ENCODE measurements around the gene TMPRSS11F.

Gene TMPRSS11F

DNA sequence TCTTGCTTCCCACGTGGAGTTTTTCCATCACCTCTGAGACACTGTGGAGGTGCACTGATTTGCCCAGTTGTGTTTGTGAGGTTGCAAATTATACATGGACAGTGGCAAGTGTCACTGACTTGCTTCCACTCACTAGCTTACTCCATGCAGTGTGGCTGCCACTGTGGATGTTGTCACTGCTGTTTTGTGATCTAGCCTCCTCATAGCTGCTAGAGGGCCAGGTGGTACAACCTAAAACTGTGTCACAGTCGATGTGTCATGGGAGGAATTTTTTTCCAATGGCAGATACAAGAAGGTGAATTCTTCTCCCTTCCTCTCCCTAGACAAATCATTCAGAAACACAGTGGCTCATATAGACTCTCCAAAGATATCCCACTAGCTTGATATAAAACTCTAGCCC lies 37.5 kb upstream of the TMPRSS11F start:
- no peaks in the 10 kb centered on the region for H3K79me2 ChIP-seq (ENCODE audit: control insufficient read depth, low read length)
- H3K9me2 ChIP-seq (replicated peaks; ENCODE audit: control insufficient read depth, low read length), result no peaks in the 10 kb centered on the region
- TF ChIP-seq, protein P1, sequence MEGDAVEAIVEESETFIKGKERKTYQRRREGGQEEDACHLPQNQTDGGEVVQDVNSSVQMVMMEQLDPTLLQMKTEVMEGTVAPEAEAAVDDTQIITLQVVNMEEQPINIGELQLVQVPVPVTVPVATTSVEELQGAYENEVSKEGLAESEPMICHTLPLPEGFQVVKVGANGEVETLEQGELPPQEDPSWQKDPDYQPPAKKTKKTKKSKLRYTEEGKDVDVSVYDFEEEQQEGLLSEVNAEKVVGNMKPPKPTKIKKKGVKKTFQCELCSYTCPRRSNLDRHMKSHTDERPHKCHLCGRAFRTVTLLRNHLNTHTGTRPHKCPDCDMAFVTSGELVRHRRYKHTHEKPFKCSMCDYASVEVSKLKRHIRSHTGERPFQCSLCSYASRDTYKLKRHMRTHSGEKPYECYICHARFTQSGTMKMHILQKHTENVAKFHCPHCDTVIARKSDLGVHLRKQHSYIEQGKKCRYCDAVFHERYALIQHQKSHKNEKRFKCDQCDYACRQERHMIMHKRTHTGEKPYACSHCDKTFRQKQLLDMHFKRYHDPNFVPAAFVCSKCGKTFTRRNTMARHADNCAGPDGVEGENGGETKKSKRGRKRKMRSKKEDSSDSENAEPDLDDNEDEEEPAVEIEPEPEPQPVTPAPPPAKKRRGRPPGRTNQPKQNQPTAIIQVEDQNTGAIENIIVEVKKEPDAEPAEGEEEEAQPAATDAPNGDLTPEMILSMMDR (IDR thresholded peaks at IDR 0.05; ENCODE audit: low read depth, low read length, poor library complexity, severe bottlenecking), result no peak
- no peak for TF ChIP-seq EZH2phosphoT487 (IDR thresholded peaks at IDR 0.05; ENCODE audit: borderline replicate concordance, low read length)
- no peaks in the 10 kb centered on the region for H3K36me3 ChIP-seq (ENCODE audit: control insufficient read depth, low read length)
- no peaks in the 10 kb centered on the region for H4K20me1 ChIP-seq (ENCODE audit: control insufficient read depth, insufficient read depth, low read depth, low read length)
- no peak overlapping the region for H3K4me3 ChIP-seq (ENCODE audit: low read length)
- H3K27ac ChIP-seq (ENCODE audit: low read depth, low read length), result no peak overlapping the region
- no peaks in the 10 kb centered on the region for H3K4me1 ChIP-seq (ENCODE audit: control insufficient read depth, low read length)
- no peaks in the 10 kb centered on the region for H3K27me3 ChIP-seq (ENCODE audit: control insufficient read depth, low read length)
- H3F3A ChIP-seq (ENCODE audit: control insufficient read depth, insufficient read depth), result no peaks in the 10 kb centered on the region
- no peaks in the 10 kb centered on the region for H3K9me3 ChIP-seq (ENCODE audit: control insufficient read depth, insufficient read depth, low read length)
- no peak overlapping the region for H3K4me2 ChIP-seq (ENCODE audit: low read length)

DNA sequence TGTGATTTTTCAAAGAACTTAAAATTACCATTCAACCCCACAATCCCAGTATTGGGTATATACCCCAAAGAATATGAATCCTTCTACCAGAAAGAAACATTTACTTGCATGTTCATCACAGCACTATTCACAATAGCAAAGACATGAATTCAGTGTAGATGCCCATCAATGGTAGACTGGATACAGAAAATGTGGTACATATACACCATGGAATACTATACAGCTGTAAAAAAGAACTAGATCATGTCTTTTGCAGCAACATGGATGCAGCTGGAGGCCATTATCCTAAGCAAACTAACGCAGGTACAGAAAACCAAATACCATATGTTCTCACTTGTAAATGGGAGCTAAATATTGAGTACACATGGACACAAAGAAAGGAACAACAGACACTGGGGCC lies 34.1 kb upstream of the TMPRSS11F start:
- Histone ChIP-seq H3K27me3 (ENCODE audit: control insufficient read depth, low read length) (no peaks in the 10 kb centered on the region), H3K4me2 (ENCODE audit: low read length) (no peak overlapping the region), H3K4me1 (ENCODE audit: control insufficient read depth, low read length) (no peaks in the 10 kb centered on the region), H3K4me3 (ENCODE audit: low read length) (no peak overlapping the region), H3K36me3 (ENCODE audit: control insufficient read depth, low read length) (no peaks in the 10 kb centered on the region), H3K9me3 (ENCODE audit: control insufficient read depth, insufficient read depth, low read length) (no peaks in the 10 kb centered on the region), H3K79me2 (ENCODE audit: control insufficient read depth, low read length) (no peaks in the 10 kb centered on the region), H4K20me1 (ENCODE audit: control insufficient read depth, insufficient read depth, low read depth, low read length) (no peaks in the 10 kb centered on the region), H3K9me2 (replicated peaks; ENCODE audit: control insufficient read depth, low read length) (no peaks in the 10 kb centered on the region), H3K27ac (ENCODE audit: low read depth, low read length) (no peak overlapping the region), H3F3A (ENCODE audit: control insufficient read depth, insufficient read depth) (no peaks in the 10 kb centered on the region)
- TF ChIP-seq, protein P1 (IDR thresholded peaks at IDR 0.05; ENCODE audit: low read depth, low read length, poor library complexity, severe bottlenecking), result no peak
- no peak for TF ChIP-seq EZH2phosphoT487 (IDR thresholded peaks at IDR 0.05; ENCODE audit: borderline replicate concordance, low read length)

DNA sequence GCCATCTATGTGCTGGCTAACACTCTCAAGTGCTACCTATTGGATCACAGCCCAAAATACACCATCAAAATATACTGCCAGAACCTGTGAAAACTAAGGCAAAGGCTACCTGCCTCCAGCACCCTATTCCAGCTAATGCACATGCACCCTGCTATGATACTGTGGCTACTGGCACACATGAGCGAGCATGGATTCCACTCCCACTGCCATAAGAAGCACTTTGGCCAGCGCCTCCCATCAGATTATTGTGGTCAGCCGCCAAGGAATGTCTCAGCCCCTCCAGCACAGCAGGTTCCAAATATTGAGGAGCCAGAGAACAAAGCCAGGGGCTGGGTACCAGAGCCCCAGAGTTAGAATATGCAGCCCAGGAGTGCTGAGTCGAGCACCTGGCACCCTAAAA lies 32.5 kb upstream of the TMPRSS11F start:
- no peaks in the 10 kb centered on the region for H3F3A ChIP-seq (ENCODE audit: control insufficient read depth, insufficient read depth)
- no peak overlapping the region for H3K27ac ChIP-seq (ENCODE audit: low read depth, low read length)
- no peak overlapping the region for H3K4me3 ChIP-seq (ENCODE audit: low read length)
- H3K9me3 ChIP-seq (ENCODE audit: control insufficient read depth, insufficient read depth, low read length), result no peaks in the 10 kb centered on the region
- H3K79me2 ChIP-seq (ENCODE audit: control insufficient read depth, low read length), result no peaks in the 10 kb centered on the region
- no peaks in the 10 kb centered on the region for H3K4me1 ChIP-seq (ENCODE audit: control insufficient read depth, low read length)
- no peaks in the 10 kb centered on the region for H4K20me1 ChIP-seq (ENCODE audit: control insufficient read depth, insufficient read depth, low read depth, low read length)
- no peaks in the 10 kb centered on the region for H3K27me3 ChIP-seq (ENCODE audit: control insufficient read depth, low read length)
- H3K36me3 ChIP-seq (ENCODE audit: control insufficient read depth, low read length), result no peaks in the 10 kb centered on the region
- no peak overlapping the region for H3K4me2 ChIP-seq (ENCODE audit: low read length)
- no peaks in the 10 kb centered on the region for H3K9me2 ChIP-seq (replicated peaks; ENCODE audit: control insufficient read depth, low read length)
- TF ChIP-seq EZH2phosphoT487 (IDR thresholded peaks at IDR 0.05; ENCODE audit: borderline replicate concordance, low read length), result no peak
- TF ChIP-seq, protein P1 (IDR thresholded peaks at IDR 0.05; ENCODE audit: low read depth, low read length, poor library complexity, severe bottlenecking), result no peak

DNA sequence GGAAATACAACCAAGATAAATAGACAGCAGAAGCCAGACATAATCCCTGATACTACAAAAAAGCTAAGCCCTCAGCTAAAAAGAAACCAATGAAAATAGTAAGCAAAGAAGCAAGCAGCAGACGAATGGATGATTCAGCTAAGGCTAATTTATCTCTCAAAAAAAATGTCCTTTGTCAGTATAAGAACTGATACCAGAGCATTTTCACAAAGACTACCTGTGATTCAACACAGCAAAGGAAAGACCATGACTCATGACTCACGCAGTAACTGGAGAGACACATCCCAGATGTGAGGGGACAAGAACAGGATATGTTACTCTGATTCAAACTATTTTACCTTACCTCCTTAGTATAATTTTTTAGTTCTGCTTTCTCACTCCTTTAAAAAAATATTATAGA lies 22.7 kb upstream of the TMPRSS11F start:
- no peak overlapping the region for H3K4me2 ChIP-seq (ENCODE audit: low read length)
- H3K27me3 ChIP-seq (ENCODE audit: control insufficient read depth, low read length), result no peaks in the 10 kb centered on the region
- H3K79me2 ChIP-seq (ENCODE audit: control insufficient read depth, low read length), result no peaks in the 10 kb centered on the region
- no peaks in the 10 kb centered on the region for H3K9me3 ChIP-seq (ENCODE audit: control insufficient read depth, insufficient read depth, low read length)
- no peaks in the 10 kb centered on the region for H3K36me3 ChIP-seq (ENCODE audit: control insufficient read depth, low read length)
- H3K4me3 ChIP-seq (ENCODE audit: low read length), result no peak overlapping the region
- H3K9me2 ChIP-seq (replicated peaks; ENCODE audit: control insufficient read depth, low read length), result no peaks in the 10 kb centered on the region
- H3F3A ChIP-seq (ENCODE audit: control insufficient read depth, insufficient read depth), result no peaks in the 10 kb centered on the region
- H4K20me1 ChIP-seq (ENCODE audit: control insufficient read depth, insufficient read depth, low read depth, low read length), result no peaks in the 10 kb centered on the region
- TF ChIP-seq EZH2phosphoT487 (IDR thresholded peaks at IDR 0.05; ENCODE audit: borderline replicate concordance, low read length), result no peak
- TF ChIP-seq, protein P1 (IDR thresholded peaks at IDR 0.05; ENCODE audit: low read depth, low read length, poor library complexity, severe bottlenecking), result no peak
- H3K27ac ChIP-seq (ENCODE audit: low read depth, low read length), result no peak overlapping the region
- H3K4me1 ChIP-seq (ENCODE audit: control insufficient read depth, low read length), result no peaks in the 10 kb centered on the region
